GM21576 (cell line): ENCODE results near the gene MRPS23.
"Not testable (repeated sequence)": the region's sequence is repeated elsewhere in the genome, so short reads cannot be mapped to it uniquely, and the experiment has no call there.

Source experiments
- ATAC-seq: cut with Tn5 transposase; IDR thresholded peaks from one replicate; pipeline ENCODE4 v1.9.1; 2021; ENCODE audit warnings: mild to moderate bottlenecking, moderate library complexity; ENCODE audit not compliant: unreplicated experiment

MRPS23 gene

GRCh38 chr17:57864273-57864672 is 14.4 kb upstream of the MRPS23 start:
- no peak for ATAC-seq

DNA sequence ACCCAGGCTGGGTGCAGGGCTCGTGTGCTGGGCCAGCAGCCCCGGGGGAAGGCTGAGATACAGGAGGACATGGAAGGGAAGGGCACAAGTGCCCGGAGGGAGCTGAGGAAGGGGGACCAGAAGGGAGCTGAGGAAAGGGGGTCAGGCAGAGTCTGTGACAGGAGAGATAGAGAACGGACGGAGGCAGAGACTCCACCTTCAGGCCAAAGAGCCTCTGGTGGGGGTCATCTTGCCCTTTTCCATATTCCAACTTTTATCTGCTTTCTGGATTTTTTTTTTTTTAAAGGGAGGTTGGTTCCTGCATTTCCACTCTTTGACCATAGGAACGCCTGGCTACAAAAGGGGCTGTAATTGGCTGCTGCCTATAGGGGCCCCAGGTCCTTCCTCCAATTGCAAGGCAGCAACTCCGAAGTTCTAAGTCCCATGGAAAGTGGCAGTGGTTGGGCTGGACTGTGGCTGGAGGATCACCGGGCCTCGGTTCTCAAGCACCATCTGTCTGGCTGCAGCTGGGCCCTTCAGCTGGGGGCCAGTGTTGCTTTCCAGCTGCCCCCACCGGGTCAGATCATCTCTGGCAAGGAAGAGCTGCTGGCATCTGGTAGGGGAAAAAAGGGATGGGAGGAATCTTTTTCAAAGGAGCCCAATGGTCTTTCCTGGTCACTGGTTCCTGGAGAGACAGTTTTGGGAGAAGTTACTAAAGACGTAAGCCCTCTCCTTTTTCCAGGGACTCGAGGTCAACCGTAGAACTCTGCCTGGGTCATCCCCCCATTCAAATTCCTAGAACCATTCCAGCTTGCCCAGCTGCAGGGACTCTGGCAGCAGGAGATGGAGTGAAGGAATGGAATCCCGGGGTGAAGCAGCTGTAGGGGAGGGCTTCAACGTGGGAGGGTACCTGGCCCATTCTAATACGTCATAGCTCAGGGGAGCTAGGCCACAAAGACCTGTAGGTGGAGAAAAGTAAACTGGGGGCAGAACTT is 13.1 kb upstream of the MRPS23 start:
- no peak for ATAC-seq

GRCh38 chr17:57861790-57862693 is 12.2 kb upstream of the MRPS23 start:
- ATAC-seq: no peak

DNA sequence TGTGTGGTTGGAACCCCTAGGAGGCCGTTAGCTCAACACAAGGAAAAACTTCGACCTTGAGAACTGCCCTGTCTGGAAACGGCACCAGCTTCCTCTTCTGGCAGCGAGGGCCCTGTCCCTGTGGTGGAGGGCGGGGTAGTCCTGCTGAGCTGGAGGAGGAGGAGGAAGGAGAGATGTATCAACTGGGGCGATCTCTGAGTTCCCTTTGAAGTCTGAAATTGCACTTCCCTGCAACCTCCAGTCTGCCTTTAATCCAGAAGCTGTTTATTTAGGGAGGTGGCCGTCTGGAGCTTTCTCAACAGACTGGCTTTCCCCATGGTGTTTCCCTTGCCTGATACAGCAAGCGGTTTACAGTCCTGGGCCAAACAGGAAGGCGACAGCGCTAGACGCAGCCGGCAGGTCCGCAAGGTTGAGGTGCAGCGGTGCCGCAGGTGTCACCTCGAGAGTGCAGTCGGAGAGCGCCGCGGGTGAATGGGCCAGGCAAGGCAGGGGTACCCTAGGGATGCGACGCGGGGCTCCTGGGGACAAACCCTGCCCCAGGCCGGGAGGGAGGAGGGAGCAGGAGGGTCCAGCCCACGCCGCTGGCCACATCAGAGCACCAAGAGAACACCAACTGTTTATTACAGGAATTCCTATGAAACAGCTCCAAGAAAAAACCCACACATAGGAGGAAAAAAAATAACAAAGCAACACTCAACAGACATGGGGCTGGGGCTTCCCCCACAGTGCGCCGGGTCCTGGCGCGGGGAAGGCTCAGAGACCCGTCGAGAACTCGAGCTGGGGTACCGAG is 11.4 kb upstream of the MRPS23 start:
- no peak for ATAC-seq

GRCh38 chr17:57860414-57860999 is 10.7 kb upstream of the MRPS23 start:
- ATAC-seq: no peak

DNA sequence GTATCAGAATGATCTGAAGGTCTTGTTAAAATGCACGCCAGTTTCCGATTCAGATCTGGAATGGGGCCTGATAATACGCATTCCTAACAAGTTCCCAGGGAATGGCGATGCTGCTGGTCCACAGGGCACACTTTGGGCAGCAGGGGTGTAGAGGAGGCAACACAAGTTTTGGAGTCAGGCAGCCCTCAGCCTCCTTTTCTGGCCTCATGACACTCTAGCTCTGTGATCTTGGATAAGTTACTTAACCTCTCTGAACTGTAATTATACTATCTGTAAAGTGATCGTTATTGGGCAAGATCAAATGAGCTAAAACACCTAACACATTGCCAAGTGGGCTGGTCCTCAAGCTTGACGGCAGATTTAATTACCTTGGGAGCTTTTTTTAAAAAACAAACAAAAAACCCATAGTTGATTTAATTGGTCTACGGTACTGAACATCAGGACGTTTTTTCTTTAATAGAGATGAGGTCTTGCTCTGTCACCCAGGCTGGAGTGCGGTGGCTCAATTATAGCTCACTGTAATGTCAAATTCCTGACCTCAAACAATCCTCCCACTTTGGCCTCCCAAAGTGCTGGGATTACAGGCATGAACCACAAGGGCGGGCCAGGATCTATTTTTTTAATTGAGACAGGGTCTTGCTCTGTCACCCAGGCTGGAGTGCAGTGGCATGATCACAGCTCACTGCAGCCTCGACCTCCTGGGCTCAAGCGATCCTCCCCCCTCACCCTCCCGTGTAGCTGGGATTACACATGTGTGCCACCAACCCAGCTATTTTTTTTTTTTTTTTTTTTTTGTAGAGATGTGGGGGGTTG is 10.0 kb upstream of the MRPS23 start:
- ATAC-seq: no peak

DNA sequence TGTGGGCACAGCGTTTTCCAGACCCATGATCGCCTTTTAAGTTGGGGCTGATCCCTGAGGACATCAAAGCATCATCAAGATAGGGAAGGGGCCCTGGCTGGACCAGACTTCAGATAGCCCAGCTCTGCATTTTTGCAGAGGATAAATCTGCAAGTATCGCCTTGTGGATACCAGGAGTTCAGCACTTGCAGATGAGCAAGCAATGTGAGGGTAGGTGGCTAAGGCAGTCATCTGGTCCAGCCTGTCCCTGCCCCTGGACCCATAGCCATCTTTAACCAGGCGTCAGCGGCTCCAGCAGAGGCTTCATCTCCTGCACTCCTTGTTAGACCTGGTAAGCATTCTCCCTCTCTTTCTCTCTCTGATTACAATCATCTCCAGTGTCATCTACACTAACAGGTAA is 9.0 kb upstream of the MRPS23 start:
- ATAC-seq: no peak

GRCh38 chr17:57856792-57857620 is 7.2 kb upstream of the MRPS23 start:
- no peak for ATAC-seq

DNA sequence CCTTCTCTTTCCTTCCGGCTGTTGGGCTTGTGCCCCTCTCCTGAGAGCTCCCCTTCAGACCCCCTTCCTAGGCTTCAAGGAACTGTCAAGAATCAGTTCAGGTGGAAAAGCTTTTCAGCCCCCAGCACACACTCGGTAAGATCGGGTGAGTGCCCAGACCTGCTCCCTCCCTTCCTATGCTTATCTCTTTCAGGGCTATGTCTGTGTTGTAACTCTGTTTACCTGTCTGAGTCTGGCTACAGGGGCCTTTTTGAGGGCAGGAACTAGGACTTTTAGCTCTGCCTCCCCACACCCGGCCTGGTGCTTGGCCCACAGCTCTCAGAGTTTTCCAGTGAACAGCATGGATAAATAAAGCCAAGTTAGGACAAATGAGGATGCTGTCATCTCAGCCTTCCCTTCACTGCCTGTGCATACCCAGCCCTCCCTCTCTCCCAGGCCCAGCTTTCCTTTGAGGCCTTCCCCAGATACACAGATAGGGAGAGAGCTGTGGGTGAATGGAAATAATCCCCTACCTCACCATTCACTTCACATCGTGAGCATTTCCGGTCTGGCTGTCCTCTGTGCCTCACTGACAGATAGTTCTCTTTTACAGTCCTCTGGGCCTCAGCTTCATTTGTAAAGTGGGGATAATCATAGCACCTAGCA is 5.7 kb upstream of the MRPS23 start:
- ATAC-seq: no peak

- ATAC-seq: no peak
These were observed 3.9 kb upstream of the MRPS23 start for GRCh38 chr17:57853695-57854094.

DNA sequence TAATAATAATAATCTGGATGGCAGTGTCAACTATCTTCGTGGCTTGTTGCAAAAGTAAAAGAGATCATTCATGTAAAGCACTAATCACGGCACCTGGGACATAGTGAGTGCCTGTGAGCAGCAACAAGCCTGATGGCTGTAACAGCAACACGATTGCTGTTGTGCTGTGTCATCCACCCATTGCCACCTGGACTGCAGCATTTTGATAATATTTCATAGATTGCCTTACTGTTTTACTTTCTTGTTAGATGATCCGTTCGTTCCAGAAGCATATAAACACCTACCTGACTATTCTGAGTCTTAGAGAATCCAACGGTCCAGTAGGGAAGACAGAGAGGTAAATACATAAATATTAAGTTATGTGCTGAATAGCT is 3.1 kb upstream of the MRPS23 start:
- ATAC-seq: no peak

- ATAC-seq: no peak
These were observed 2.5 kb upstream of the MRPS23 start for GRCh38 chr17:57852092-57852954.

- no peak for ATAC-seq
These were observed 526 bp downstream of the MRPS23 start for GRCh38 chr17:57849163-57849873.

- ATAC-seq: not testable (repeated sequence)
These were observed 3.5 kb downstream of the MRPS23 start for GRCh38 chr17:57846056-57846945.

DNA sequence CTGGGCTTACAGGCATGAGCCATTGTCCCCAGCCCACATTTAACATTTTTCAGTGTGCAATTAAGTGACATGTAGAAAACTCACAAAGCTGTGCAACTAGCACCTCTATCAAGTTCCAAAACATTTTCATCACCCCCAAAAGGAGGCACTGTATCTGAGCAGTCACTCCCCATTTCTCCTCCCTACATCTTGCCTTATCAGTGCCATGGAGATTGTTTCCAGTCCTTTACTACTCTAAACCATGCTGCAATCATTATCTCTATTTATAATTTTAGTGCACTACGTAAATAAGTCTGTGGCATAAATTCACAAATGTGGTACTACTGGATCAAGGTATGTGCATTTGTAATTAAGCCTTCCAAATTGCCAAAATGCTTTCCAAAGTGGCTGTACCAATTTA is 7.6 kb downstream of the MRPS23 start:
- ATAC-seq: no peak

DNA sequence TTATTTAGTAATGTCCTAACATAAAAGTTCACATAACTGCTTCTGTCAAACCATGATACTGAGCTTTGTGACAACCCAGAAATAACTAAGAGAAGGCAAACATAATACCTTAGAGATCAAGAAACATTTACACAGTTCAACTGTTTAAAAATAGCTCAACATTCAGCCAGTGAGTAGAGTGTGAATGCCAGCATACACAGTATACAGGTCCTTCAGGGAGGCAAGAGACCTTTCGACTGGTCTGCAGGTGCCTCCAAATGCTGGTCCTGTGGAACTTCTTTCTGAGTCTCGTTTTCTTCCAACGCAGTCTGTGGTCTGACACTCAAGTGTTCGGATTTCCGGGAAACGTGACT is 10.3 kb downstream of the MRPS23 start:
- no peak for ATAC-seq
